ENCODE data around the gene SPAG17.

GRCh38 chr1:117967477-117967876 is 217.6 kb downstream of the SPAG17 start:
- TF ChIP-seq CTCF (conservative IDR thresholded peaks at IDR 0.05 in 1 of 2, IDR thresholded peaks at IDR 0.05 in 1 of 2; ENCODE audit: low read depth in 1 of 2, low read length in 2 of 2) (peak in 1 of 2 donors; percentile 30), EZH2 (IDR thresholded peaks at IDR 0.05; ENCODE audit: low read length, missing control alignments) (no peak)
